ENCODE data around the gene CCDC88C.

CCDC88C gene

DNA sequence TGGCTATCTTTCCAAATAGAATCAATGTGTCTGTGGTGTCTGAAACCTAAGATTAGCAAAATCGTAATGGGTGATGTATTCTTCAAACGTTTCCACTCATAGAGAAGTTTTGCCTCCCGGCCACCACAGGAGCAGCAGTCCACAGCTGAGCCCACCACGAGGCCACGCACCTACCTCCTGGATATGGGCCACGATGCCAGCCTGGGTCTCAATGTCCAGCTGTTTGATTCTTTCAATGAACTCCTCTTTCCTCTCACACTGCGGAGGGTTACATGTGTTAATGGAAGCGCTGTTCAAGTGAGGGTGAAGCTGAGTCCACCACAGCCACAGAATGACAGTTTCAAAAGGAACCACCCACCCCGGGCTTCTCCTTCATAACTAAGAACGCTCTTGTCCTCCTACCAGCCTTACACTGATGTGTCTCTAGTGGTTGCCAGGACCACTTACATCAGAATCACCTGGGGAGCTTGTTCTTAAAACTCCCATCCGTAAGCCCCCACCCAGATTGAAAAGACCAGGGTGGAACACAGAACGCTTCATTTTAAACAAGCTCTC lies 75.3 kb downstream of the CCDC88C start:
- DNase-seq = no peak

DNA sequence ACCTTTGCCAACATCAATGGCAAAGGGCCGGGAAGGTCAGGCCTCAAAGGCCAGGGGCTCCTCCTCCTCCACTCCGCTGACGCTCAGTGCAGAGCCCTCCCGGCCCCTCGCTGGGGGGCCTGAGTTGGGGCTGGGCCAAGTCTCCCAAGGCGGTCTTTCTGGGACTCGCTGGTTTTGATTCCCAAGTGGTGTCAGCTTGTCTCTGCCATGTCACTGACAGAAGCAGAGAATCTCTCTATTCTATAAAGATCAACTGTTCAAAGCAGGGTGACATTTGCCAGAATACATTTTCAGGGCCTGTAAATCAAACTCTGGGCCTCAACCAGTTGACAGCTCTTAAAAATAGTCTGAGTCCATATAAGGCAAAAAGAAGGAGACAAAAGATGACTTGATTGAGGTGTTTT lies 75.9 kb downstream of the CCDC88C start:
- DNase-seq = no peak

DNA sequence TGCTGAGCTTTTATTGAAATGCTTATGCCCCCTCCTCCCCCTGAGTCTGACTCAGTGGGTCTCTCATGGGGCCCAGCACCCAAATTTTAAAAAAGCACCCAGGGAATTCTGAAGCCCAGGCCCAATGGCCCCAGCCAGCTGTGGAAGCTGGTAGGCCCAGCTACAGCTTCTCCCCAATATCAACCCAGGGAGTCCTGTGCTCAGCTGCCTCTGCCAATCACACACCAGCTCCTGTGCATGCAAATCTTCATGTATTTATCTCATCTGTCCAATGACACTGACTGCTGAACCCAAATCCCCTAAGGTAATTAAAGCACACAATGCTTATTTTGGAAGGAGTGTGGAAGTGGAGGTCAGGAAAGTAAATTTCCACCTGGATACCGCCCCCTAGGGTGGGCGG lies 76.3 kb downstream of the CCDC88C start:
- no peak for DNase-seq

DNA sequence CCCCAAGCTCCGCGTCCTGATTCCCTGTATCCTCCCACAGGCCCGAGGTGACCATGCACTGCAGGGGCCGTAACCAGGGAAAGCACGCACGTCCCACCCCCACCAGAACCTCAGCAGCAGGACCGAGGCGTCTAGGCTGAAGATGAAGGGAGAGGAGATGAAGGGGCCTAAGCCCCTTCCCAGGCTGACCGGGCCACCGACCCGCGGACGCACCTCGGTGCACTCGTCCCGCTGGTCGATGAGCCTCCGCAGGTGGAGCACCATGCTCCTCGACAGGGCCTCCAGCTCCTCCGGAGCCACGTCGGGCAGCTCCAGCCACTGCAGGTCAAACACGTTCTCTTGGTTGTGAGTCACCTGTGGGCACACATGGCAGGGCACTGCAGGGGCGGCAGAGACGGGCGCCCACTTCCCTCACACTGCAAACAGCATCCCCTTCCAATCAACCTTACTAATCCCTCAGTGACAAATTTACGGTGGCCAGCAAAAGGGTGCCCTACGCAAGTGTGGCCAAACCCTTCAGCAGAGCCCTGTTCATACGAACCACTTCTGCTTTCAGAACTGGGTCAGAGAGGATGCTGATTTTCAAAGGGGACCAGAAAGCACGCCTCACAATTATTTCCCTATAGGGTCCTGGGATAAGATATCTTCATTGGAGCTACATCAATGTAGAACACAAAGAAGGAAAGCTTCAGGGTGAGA lies 77.8 kb downstream of the CCDC88C start:
- DNase-seq = no peak

DNA sequence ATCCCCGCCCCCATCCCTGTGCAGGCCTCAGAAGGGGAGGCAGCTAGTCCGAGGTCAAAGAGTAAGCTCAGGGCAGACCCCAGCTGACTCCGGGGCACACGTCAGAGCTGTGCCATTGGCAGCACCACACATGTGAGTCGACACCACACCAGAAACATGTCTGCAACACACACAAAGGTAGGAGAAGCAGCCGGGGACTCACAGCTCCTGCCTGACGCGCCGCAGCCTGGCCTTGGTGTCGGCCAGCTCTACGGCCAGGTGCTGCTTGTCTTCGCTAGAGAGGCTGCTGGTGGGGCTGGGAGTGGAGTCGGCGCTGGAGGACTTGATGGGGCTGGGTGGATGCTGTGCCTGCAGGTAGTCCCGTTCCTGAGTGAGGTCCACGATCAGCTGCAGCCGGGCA lies 78.5 kb downstream of the CCDC88C start:
- DNase-seq = no peak

DNA sequence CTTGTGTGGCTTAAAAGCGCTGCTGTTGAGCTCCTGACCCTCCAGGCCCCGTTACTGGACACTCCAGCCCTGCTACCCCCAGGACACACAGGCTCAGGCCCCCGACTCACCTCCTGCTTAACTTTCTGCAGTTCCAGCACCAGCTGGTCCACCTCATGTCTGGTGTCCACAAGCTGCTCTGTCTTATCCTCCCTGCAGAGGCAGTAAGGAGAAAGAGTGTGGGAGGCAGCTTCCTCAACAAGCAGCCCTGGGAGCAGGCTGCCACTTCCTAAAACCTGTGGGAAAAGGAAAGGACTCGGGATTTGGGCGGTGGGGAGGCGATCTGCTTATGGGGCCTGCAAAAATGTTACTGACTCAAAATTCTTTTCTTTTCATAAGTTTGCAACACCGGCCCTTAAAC lies 79.2 kb downstream of the CCDC88C start:
- DNase-seq = no peak

DNA sequence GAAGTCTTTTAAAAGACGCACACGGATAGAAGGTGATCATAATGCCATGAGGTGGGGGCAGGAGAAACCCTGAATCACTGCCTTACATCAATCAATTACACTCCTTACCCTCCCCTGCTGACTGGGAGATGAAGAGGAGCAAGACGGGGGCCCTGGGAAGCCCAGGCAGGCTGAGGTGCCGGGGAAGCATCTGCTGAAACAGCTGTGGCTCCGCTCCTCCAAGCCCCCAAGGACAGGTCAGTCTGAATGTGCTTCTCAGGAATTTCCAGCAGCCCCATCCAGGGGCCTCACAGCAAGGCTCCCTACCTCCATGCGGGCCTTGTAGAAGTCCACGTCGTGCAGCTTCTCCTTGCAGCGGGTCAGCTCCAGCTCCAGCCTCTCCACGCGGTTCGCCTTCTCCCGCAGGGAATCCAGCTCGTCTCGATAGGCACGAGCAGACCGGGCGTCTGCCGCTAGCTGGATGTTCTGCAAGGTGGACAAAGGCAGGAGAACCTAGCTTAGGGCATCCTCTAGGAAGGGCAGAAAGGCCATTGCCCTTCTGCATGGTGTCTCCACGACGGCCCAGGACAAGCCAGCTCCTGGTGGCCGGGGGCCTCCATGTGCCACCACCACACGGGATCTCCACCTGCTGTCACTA lies 79.8 kb downstream of the CCDC88C start:
- DNase-seq = no peak

DNA sequence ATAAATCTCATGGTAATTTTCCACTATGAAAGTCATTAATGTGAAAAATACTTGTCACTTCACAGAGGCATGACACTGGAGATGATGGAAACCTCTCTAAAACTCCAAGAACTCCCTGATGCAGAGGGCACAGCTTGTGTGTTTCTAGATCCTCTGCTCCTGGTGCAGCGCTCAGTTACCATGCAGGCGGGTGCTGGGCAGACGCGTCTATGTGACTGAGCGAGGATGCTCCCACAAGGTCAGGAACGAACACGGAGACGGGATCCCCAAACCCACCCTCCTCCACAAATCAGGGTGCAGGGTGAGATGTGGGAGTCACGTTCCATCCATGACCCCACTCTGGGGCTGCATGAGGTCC lies 81.5 kb downstream of the CCDC88C start:
- no peak for DNase-seq

DNA sequence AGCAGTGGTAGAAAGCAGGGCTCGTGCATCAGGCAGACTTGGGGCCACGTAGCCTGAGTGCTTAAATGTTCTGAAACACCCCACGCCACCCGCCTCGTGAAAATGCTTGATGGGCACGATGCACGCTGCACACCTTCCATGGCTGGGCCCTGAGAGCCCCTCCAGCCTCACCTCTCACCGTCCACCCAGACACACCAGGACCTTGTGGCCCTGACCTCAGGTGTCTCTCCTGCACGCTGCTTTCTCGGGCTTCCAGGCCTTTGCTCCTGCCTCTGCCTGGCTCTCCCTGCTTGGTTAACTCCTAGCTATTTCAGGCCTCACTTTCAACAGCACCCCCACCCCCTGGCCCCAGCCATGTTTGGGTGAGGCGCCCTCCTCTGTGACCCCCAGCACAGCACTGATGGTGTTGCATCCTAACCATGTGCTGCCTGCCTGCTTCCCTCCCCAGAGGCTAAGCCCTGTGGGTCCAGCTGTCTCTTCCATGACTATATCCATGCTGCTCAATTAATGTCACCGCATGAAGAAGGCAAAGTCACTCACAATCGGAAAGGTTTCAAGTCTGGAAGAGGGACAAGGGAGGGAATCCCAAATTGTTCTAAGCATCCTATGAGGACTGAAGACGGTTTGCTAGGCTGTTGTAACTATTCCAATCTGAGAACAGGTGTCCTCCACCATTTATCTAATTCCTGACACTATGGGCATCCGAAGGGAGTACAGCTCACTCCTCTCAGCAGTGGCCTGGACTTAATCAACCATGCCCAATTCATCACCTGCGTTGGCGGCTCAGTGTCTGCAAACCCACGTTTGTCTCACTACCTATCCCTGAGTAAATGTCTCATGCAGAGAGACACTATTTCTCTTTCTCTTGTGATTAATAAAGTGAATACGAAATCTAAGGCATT lies 82.2 kb downstream of the CCDC88C start:
- no peak for DNase-seq

DNA sequence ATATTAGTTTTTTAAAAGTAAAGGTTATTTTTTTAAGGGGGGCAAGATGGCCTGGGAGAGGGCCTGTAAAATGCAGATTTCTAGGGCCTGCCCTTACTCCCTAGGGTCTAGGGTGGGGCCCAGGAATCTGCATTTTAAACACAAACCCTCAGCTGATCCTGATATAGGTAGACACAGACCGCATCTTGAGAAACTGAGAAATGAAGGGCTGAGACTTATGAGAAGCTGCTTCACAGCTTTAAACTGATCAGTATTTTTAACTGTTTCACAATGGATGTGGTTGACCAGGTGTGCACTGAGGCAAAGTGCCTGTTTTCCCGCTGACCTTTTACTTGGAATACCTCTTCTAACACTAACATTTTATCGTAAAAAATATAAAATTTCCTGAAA lies 84.0 kb downstream of the CCDC88C start:
- no peak for DNase-seq

DNA sequence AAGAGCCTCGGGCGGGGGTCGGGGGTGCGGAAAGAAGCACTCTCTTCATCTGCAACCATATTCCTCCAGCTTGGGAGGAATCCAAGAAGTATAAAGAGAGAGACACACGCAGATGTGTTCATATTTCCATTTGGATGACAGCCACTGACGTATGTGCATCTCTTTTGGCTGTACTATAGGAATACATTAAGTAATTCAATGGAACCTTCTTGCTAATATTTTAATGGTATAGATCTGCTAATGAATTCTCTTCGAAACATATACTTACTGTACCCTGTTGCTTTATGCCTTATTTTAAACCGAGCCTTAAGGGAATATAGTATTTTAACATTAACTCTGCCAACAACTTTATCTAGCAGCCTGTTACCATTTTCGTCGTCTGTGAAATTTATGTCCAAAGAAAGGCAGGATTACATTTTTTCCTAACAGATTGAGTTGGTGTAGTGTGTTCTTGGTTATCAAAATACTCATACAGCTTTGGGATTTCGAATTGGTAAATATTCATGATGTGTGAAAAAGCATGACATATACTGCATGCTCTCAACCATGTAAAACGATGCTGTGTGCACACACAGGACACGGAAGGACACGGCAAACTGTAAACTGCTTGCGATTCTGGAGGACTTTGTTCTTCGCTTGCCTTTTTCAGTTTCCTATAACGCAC lies 84.5 kb downstream of the CCDC88C start:
- DNase-seq = no peak

DNA sequence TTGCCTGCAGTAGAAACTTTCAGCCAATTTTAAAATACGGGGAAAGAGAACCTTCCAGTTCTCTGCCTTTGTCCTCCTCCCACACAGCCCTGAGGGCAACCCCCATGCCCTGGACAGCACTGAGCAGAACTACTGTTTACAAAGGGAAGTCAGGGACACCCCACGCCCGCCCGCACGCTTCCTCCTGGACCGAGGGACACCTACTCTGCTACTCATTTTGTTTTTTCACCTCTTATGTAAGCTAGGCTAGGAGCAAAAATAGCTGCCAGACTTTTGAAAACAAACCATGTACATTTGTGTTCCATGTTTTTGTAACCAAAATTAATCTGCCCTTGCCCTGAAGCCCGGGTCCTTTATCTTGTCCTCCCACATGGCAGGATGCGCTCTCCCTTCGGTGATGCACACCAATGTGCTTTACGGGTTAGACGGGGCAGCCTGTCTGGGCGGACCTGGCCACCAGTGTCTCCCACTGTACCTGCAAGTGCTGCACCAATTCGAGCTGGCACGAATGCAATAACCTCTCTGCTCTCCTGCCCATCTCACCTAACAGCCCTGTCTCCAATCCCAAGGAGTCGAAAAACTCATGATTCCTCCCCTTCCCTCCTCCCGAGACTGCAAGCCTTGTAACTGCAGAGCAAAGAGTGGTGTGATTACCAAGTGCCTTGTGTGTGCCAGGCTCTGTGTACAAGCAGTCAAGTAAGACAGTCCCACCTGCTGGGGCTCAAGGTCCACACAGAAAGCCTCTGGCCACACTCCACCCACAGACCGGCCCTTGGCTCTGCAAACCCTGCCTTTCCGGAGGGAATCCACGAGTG lies 85.2 kb downstream of the CCDC88C start:
- no peak for DNase-seq

DNA sequence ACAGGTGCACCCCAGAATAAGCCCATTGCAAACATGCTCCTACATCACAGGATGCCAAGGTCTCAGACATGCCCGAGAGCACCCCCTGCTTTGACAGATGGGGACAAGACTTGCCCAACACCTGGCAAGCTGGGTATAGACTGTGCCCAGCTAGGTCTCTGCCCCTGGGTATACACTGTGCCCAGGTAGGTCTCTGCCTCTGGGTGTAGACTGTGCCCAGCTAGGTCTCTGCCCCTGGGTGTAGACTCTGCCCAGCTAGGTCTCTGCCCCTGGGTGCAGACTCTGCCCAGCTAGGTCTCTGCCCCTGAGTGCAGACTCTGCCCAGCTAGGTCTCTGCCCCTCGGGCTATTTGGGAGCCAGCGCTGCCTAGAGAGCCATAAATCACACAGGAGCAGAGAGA lies 85.9 kb downstream of the CCDC88C start:
- DNase-seq = no peak

DNA sequence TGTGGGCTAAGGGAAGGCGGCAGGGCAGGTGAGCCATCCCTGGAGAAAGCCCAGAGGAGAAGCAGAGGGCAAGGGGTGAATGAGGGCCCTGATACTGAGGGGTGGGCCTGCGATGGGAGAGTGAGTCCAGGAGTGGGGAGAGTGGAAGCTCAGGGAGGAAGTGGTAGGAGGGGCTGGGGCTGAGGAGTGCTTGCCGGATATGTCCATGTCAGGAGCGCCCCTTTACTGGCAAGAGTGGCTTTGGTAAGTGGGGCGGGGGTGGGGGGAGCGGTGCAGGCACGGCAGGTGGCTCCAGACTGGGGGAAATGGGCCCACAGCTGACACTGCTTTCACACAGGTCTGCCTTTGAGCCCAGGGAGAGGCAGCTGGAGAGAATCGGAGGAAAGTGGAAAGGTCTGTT lies 86.8 kb downstream of the CCDC88C start:
- DNase-seq = no peak

DNA sequence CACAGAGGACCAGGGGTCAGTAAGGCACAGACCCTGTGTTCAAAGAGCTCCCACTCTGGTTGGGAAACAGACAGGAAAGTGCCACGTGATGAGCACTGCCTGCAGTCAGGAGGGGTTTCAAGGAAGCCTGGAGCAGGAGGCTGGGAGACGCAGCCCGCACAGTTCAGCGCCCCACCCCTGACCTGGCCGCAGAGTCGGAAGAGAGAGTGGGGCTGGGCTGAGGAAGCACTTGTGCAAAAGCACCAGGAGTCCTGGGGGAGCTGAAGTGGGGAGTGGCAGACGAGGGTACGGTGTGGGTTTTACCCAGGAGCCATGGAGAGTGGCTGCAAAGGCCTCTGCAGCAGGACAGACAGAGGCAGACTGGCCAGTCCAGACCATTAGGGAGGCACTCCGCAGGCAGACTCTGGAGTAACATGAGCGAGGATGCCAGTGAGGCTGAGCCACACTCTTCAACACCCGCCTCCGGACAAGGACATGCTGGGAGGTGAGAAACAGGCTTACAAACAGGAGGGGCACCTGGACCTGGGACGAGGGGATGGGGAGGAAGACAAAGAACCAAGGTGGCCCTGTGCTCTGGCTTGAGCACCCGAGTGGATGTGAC lies 87.4 kb downstream of the CCDC88C start:
- DNase-seq = no peak

DNA sequence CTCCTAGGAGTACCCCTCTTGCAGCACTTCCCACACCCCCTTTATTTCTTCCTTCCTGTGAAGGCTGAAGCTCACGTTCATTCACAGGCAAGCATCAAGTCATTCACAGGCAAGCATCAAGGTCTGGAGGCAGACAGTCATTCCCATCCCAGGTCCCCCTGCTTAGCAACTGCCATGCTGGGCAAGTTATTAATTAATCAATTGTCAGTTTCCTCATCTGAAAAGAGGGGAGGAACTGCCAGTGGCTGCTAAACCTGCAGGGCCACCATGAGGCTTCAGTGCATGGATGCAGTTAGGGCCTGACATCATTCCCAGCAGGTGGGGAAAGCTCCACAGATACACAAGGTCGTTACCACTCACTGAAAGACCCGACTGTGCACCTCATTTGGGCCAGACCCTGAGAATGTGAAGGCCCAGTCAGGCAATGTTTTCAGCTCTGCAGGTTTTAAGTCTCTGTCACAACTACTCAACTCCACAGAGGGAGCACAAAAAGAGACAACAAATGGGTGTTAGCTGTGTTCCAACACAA lies 88.1 kb downstream of the CCDC88C start:
- no peak for DNase-seq

DNA sequence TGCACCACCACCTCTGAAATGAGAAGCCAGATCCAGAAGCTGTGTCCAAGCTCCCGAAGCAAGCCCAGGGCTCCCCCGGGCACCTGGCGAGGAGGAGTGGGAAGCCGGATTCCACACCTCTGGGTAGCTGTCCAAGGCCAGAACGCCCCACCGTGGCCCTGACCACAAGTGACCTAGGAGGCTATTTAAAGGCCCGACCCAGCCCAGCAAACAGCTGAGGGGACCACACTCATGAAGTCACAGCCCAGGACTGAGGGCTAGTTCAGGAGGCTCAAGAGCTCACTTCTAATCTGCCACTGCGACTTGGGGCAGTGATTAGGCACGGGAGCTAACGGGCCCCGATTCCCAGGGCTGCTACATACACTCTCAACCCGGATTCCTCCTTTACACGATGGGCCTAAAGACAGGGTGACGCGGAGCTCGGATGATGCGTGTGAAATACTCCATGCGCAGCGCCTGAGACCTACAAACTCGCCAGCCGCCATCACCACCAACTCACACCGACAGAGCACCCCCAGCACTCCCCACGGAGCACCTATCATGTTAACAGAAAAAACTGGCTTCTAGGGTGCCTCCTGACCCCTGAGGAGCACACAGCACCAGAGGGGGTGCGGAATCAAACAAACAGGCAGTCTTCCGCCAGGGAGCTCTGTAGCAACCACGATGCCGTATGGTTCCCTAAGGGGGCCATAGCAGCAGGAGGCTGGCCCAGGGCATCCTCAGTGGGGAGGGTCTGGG lies 89.1 kb downstream of the CCDC88C start:
- no peak for DNase-seq

DNA sequence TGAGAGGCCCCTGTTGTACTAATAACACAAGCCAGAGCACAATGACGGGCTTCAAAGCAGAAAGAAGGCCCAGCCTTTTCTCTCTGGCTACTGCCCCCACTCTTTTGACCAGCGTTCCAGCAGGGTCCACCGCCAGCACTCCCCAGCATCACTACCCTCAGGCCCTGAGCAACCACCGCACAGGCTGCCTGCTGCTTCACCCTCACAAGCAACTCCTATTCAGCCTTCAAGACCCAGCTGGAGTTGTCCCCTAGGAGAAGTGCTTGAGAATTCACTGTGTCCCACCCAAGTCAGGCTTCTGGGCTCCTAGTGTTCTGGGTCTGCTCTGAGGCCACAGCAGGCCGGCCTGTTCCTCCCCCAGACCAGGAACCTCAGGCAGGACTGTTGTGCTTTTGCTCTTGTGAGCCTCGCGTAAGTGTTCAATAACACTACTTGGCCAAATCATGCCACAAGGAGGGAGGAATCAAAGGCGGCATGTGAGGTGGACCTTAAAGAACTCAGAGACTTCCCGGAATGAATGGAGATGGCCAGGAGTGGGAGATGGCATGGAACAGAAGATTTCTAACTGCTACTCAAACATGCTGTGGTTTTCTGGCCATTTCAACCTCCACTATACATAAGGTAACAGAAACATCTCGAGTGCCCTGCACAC lies 89.8 kb downstream of the CCDC88C start:
- no peak for DNase-seq

DNA sequence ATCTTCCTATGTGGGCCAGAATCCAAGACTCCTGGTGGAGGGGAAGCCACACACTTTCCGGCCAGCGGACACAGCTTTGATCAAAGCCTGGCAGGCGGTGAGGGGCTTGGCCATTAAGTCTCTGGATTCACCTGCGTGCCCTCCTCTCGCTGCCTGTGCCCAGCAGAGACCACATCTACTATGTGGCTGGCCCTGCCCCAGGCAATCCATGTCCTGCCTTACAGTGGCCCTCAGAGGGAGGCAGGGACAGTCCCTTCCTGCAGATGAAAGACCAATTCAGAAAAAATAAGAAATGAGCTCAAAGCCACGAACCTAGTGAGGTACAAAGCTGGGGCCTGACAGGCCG lies 90.4 kb downstream of the CCDC88C start:
- no peak for DNase-seq

DNA sequence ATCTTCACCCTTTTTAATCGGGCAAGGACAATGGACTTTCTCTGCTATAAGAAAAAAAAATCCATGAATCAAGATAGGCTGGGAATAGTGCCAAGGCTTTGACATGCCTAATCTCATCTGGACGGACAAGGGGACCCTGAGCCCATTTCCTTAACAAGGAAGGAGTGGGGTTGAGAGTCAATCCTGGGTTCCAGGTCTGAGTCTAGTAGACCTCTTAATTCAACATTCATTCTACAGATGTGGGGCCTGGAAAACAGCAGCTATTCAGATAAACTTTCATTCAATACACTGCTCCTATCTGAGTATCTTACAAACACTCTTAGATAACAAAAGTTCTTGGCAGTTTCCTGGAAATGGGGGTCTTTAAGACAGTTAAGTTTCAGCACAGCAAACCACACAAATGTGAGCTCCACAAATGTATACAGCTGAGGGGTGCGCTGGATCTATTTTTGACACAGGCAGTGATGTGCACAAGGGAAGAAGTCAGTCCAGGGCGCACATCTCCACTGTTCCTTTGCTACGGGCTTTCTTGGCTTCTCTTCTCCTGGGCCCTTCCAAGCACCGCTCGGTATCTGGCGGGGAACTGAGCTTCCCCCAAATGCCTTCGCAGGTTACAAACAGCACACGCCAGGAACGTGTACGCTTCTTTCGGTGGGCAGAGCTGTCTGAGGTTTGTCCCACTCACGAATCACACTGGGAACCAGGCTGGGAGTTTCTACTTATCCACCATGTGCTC lies 90.9 kb downstream of the CCDC88C start:
- no peak for DNase-seq
